ENCODE results near the gene ACSM5.
"Not testable (repeated sequence)": the region's sequence is repeated elsewhere in the genome, so short reads cannot be mapped to it uniquely, and the experiment has no call there.

DNA sequence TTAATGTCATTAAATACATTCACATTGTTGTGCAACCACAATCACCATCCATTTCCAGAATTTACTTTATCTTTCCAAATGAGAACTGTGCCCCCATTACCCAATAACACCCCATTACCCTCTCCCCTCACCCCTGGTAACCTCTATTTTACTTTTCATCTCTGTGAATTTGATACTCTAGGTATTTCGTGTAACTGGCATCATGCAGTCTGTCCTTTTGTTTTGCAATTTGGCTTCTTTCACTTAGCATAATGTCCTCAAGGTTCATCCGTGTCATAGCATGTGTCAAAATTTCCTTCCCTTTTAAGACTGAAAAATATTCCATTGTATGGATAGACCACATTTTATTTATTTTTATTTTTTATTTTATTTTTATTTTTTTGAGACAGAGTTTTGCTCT lies 12.4 kb downstream of the ACSM5 start:
- TF ChIP-seq, protein P1, sequence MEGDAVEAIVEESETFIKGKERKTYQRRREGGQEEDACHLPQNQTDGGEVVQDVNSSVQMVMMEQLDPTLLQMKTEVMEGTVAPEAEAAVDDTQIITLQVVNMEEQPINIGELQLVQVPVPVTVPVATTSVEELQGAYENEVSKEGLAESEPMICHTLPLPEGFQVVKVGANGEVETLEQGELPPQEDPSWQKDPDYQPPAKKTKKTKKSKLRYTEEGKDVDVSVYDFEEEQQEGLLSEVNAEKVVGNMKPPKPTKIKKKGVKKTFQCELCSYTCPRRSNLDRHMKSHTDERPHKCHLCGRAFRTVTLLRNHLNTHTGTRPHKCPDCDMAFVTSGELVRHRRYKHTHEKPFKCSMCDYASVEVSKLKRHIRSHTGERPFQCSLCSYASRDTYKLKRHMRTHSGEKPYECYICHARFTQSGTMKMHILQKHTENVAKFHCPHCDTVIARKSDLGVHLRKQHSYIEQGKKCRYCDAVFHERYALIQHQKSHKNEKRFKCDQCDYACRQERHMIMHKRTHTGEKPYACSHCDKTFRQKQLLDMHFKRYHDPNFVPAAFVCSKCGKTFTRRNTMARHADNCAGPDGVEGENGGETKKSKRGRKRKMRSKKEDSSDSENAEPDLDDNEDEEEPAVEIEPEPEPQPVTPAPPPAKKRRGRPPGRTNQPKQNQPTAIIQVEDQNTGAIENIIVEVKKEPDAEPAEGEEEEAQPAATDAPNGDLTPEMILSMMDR (IDR thresholded peaks at IDR 0.05) = not testable (repeated sequence)
- TF ChIP-seq POLR2A (IDR thresholded peaks at IDR 0.05) = not testable (repeated sequence)
